OCI-LY1 (cell line): Measurements from ENCODE around the gene NUP210.

Experiments used
- H2AFZ ChIP-seq: fragments of 200-600 bp; sonication (generic), shearing (Covaris generic); 2 replicates; pipeline ENCODE4 v1.6.0; 2014; ENCODE audit warnings: antibody characterized with exemption, mild to moderate bottlenecking, low read length
- H3F3A ChIP-seq: fragments of 200-600 bp; sonication (generic), shearing (Covaris generic); 2 replicates; pipeline ENCODE4 v1.6.0; 2014; ENCODE audit warnings: mild to moderate bottlenecking, antibody characterized with exemption, low read length, moderate library complexity; ENCODE audit not compliant: insufficient read depth
- H3K27ac ChIP-seq: fragments of 200-600 bp; sonication (generic); 2 replicates; pipeline ENCODE4 v1.5.1; 2014; ENCODE audit warnings: low read length, mixed run types, mild to moderate bottlenecking, low read depth; ENCODE audit not compliant: poor library complexity, severe bottlenecking
- H3K27me3 ChIP-seq: fragments of 200-600 bp; sonication (generic); 2 replicates; pipeline ENCODE4 v1.6.0; 2014; ENCODE audit warnings: antibody characterized with exemption, mild to moderate bottlenecking, low read length, moderate library complexity; ENCODE audit not compliant: insufficient read depth
- H3K36me3 ChIP-seq: fragments of 200-600 bp; sonication (generic); 2 replicates; pipeline ENCODE4 v1.6.1; 2014; ENCODE audit warnings: mild to moderate bottlenecking, antibody characterized with exemption, low read length, moderate library complexity, mixed read lengths; ENCODE audit not compliant: insufficient read depth
- H3K4me1 ChIP-seq: fragments of 200-600 bp; sonication (generic); 2 replicates; pipeline ENCODE4 v1.5.1; 2014; ENCODE audit warnings: mild to moderate bottlenecking, low read length, moderate library complexity; ENCODE audit not compliant: insufficient read depth, severe bottlenecking
- H3K4me2 ChIP-seq: fragments of 200-600 bp; sonication (generic), shearing (Covaris generic); 2 replicates; pipeline ENCODE4 v1.6.1; 2014; ENCODE audit warnings: low read length
- H3K4me3 ChIP-seq: fragments of 200-600 bp; sonication (generic); 2 replicates; pipeline ENCODE4 v1.5.1; 2014; ENCODE audit warnings: low read length, low read depth, mild to moderate bottlenecking, mixed read lengths; ENCODE audit not compliant: poor library complexity, severe bottlenecking
- H3K79me2 ChIP-seq: fragments of 200-600 bp; shearing (Covaris generic); 2 replicates; pipeline ENCODE4 v1.6.1; 2016; ENCODE audit warnings: mixed run types, low read length, mixed read lengths; ENCODE audit not compliant: insufficient read depth
- H3K9ac ChIP-seq: fragments of 200-600 bp; sonication (generic), shearing (Covaris generic); 2 replicates; pipeline ENCODE4 v1.6.1; 2014; ENCODE audit warnings: mild to moderate bottlenecking, low read length, mixed read lengths
- H3K9me2 ChIP-seq: fragments of 200-600 bp; sonication (generic), shearing (Covaris generic); 2 replicates; pipeline ENCODE4 v1.6.1; 2014; ENCODE audit warnings: low read depth, mild to moderate bottlenecking, low read length, mixed read lengths
- H3K9me3 ChIP-seq: fragments of 200-600 bp; shearing (Covaris generic); 2 replicates; pipeline ENCODE4 v1.6.1; 2014; ENCODE audit warnings: low read length, mixed read lengths
- H4K20me1 ChIP-seq: fragments of 200-600 bp; sonication (generic), shearing (Covaris generic); 2 replicates; pipeline ENCODE4 v1.6.0; 2016; ENCODE audit warnings: mild to moderate bottlenecking, low read length; ENCODE audit not compliant: insufficient read depth
- EZH2 ChIP-seq: fragments of 200-600 bp; sonication (generic), shearing (Covaris generic); IDR thresholded peaks from 2 replicates; pipeline ENCODE4 v1.8.0; 2017; ENCODE audit warnings: borderline replicate concordance, mixed run types, mild to moderate bottlenecking, antibody characterized with exemption, low read length, moderate library complexity, mixed read lengths
- TF ChIP-seq, protein P1 (sequence below): fragments of 200-600 bp; sonication (generic), shearing (Covaris generic); IDR thresholded peaks from 2 replicates; pipeline ENCODE4 v1.5.1; 2017; ENCODE audit warnings: mild to moderate bottlenecking, antibody characterized with exemption, low read length, moderate library complexity, mixed read lengths

The NUP210 gene

DNA sequence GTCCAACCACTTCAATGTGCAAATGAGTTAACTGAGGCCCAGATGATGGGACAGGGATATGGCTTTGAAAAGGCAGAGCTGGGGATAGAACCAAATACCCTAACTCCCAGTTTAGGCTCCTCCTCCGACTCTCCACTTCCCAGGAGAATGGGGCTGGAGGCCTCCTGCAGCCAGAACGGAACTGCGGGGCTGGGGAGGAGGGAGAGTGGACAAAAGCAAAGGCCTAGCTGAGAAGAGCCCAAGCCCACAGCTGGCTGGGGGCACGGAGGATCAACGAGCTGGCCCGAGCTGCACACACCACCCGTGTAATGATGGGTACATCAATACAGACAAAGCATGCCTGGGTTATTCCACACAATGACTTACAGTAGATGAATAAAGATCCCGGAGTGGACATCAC, 74.8 kb downstream of the NUP210 start:
- H3K79me2 ChIP-seq = no peaks in the 10 kb centered on the region
- no peaks in the 10 kb centered on the region for H3F3A ChIP-seq
- no peak overlapping the region for H3K4me2 ChIP-seq
- peaks cover 99% of the 10 kb centered on the region for H3K36me3 ChIP-seq
- no peak overlapping the region for H3K4me3 ChIP-seq
- peaks cover 9% of the 10 kb centered on the region for H3K4me1 ChIP-seq
- H3K9me2 ChIP-seq = no peaks in the 10 kb centered on the region
- H3K9ac ChIP-seq = no peak overlapping the region
- no peaks in the 10 kb centered on the region for H4K20me1 ChIP-seq
- no peaks in the 10 kb centered on the region for H3K9me3 ChIP-seq
- no peaks in the 10 kb centered on the region for H3K27me3 ChIP-seq
- TF ChIP-seq, protein P1, sequence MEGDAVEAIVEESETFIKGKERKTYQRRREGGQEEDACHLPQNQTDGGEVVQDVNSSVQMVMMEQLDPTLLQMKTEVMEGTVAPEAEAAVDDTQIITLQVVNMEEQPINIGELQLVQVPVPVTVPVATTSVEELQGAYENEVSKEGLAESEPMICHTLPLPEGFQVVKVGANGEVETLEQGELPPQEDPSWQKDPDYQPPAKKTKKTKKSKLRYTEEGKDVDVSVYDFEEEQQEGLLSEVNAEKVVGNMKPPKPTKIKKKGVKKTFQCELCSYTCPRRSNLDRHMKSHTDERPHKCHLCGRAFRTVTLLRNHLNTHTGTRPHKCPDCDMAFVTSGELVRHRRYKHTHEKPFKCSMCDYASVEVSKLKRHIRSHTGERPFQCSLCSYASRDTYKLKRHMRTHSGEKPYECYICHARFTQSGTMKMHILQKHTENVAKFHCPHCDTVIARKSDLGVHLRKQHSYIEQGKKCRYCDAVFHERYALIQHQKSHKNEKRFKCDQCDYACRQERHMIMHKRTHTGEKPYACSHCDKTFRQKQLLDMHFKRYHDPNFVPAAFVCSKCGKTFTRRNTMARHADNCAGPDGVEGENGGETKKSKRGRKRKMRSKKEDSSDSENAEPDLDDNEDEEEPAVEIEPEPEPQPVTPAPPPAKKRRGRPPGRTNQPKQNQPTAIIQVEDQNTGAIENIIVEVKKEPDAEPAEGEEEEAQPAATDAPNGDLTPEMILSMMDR = no peak
- TF ChIP-seq EZH2 = no peak
- no peak overlapping the region for H3K27ac ChIP-seq
- no peak overlapping the region for H2AFZ ChIP-seq

DNA sequence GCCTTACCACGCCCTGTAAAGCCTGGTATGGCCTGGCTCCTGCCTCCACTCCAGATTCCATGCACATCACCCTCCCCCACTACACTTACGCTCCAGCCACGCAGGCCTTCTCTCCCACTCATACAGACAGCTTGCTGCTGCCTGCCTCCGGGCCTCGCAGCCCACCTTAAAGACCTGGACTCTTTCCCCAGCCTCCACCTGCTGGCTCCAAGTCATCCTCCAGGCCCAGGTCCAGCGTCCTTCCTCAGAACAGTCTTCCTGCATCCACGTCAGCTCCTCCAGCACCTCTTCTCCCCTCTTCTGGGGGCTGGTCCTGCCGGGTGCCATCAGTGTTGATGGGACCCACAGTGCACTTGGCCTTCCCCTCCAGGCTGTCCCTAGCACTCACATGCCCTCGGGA, 75.5 kb downstream of the NUP210 start:
- Histone ChIP-seq H3K79me2 (no peaks in the 10 kb centered on the region), H3K27ac (no peak overlapping the region), H3K36me3 (peaks cover 99% of the 10 kb centered on the region), H3K27me3 (no peaks in the 10 kb centered on the region), H3F3A (no peaks in the 10 kb centered on the region), H3K9me2 (no peaks in the 10 kb centered on the region), H3K9me3 (no peaks in the 10 kb centered on the region), H3K4me3 (no peak overlapping the region), H3K9ac (no peak overlapping the region), H4K20me1 (no peaks in the 10 kb centered on the region), H3K4me1 (peaks cover 9% of the 10 kb centered on the region), H2AFZ (no peak overlapping the region), H3K4me2 (no peak overlapping the region)
- TF ChIP-seq EZH2 = no peak
- TF ChIP-seq, protein P1 = no peak

- no peaks in the 10 kb centered on the region for H3K9me3 ChIP-seq
- no peaks in the 10 kb centered on the region for H4K20me1 ChIP-seq
- peaks cover 2% of the 10 kb centered on the region for H3K4me1 ChIP-seq
- no peaks in the 10 kb centered on the region for H3K9me2 ChIP-seq
- H3K36me3 ChIP-seq = peaks cover 99% of the 10 kb centered on the region
- no peak overlapping the region for H2AFZ ChIP-seq
- no peak overlapping the region for H3K4me2 ChIP-seq
- no peak overlapping the region for H3K9ac ChIP-seq
- H3K79me2 ChIP-seq = no peaks in the 10 kb centered on the region
- TF ChIP-seq, protein P1 = no peak
- no peak for TF ChIP-seq EZH2
- H3K4me3 ChIP-seq = no peak overlapping the region
- no peaks in the 10 kb centered on the region for H3K27me3 ChIP-seq
- H3F3A ChIP-seq = no peaks in the 10 kb centered on the region
- no peak overlapping the region for H3K27ac ChIP-seq
Measured at GRCh38 chr3:13343601-13344000, 76.5 kb downstream of the NUP210 start.
